Body of pancreas (tissue), 4 donors: Measurements from ENCODE around the gene CPEB4. TPM values are rescaled to one million over a fixed set of nuclear protein-coding genes. Genes with fewer than 3 reads are reported as not detected.

Experiments used
- ATAC-seq: fragments of 150-250 bp; one replicate; pipeline ENCODE4 v1.9.1; 2016
- DNase-seq, 4 donors: peaks; one replicate each; pipeline ENCODE4 v3.0.0-alpha.2; 2019
- H3K27ac ChIP-seq, 4 donors: fragments of 200-600 bp; sonication (generic); 1 replicate in 3 of 4; 2 replicates in 1 of 4; pipeline versions ENCODE4 v1.5.1 to v1.6.1; 2016 to 2019; ENCODE audit warnings: mild to moderate bottlenecking in 1 of 4, mixed read lengths in 1 of 4, moderate library complexity in 1 of 4
- H3K27me3 ChIP-seq, 2 donors: fragments of 200-600 bp; sonication (generic); one replicate each; pipeline ENCODE4 v1.6.0; 2016; ENCODE audit warnings: mild to moderate bottlenecking in 1 of 2
- H3K36me3 ChIP-seq, 2 donors: fragments of 200-600 bp; sonication (generic); replicated peaks in 1 of 2; 2 replicates each; pipeline ENCODE4 v1.5.1; 2016; ENCODE audit warnings: low read depth in 2 of 2; ENCODE audit not compliant: insufficient read depth in 1 of 2
- H3K4me1 ChIP-seq: fragments of 200-600 bp; sonication (generic); one replicate; pipeline ENCODE4 v1.6.0; 2016
- H3K4me3 ChIP-seq, 2 donors: fragments of 200-600 bp; sonication (generic); 1 replicate in 1 of 2; 2 replicates in 1 of 2; pipeline ENCODE4 v1.5.1; 2016 to 2019
- H3K9me3 ChIP-seq, 3 donors: fragments of 200-600 bp; sonication (generic); 1 replicate in 2 of 3; 2 replicates in 1 of 3; pipeline ENCODE4 v1.5.1; 2016
- POLR2A ChIP-seq, 3 donors: fragments of 450-650 bp; IDR thresholded peaks; one replicate each; pipeline ENCODE4 v1.6.1; 2016; ENCODE audit warnings: antibody characterized with exemption in 3 of 3, mild to moderate bottlenecking in 2 of 3
- WGBS, 2 donors: methylation state at CpG; one replicate each; pipeline ENCODE4 v1.1.5; 2017; 5-methylcytosine and 5-hydroxymethylcytosine counted together
- intact Hi-C: fragments of 100-400 bp; cut with DNase I; formaldehyde crosslinking; loops from one replicate; pipeline ENCODE4 v1.15.1; 2023
- total RNA-seq, 2 donors: library from RNA; depleted of rRNA; stranded (reverse); fragments of >200 nt; gene quantifications; one replicate each; pipeline ENCODE4 v1.1.0, GENCODE V29; 2016
- TF ChIP-seq, protein P1 (sequence below), 7 experiments: fragments of 450-650 bp in 4 of 7; fragments of 200-600 bp in 3 of 7; sonication (generic) in 3 of 7; IDR thresholded peaks; one replicate each; pipeline ENCODE4 v1.5.1; 2016 to 2019; ENCODE audit warnings: antibody characterized with exemption in 7 of 7

Gene CPEB4
- total RNA-seq, 2 donors from 2014 or later = 35.3 to 35.6 TPM

DNA sequence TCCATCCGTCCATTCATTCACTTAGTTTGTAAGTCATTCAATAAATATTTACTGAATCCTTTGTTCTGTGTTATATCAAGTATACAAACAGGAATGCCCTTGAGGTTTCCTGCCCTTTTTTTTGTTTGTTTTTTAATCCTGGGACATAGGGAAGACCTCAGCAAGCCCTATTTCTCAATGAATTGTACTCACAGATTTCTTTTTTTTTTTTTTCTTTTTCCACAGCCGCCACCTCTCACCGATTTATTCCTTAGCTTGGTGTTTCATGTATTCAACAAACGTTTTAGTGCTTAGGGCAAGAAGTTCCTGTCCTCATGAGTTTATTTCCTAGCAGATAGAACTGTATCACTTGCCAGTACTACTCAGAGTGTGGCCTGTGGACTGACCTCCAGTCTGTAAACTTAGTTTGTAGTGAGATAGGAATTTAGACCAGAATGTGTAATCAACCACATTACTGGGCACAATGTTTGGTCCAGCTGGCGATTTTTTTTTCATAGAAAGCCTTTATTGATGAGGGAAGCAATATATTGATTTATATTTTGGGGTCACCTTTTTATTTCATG, 65.5 kb downstream of the CPEB4 start:
- peaks cover 44% of the 10 kb centered on the region for H3K4me1 ChIP-seq
- no peak for TF ChIP-seq POLR2A (IDR thresholded peaks at IDR 0.05)
- TF ChIP-seq, protein P1, sequence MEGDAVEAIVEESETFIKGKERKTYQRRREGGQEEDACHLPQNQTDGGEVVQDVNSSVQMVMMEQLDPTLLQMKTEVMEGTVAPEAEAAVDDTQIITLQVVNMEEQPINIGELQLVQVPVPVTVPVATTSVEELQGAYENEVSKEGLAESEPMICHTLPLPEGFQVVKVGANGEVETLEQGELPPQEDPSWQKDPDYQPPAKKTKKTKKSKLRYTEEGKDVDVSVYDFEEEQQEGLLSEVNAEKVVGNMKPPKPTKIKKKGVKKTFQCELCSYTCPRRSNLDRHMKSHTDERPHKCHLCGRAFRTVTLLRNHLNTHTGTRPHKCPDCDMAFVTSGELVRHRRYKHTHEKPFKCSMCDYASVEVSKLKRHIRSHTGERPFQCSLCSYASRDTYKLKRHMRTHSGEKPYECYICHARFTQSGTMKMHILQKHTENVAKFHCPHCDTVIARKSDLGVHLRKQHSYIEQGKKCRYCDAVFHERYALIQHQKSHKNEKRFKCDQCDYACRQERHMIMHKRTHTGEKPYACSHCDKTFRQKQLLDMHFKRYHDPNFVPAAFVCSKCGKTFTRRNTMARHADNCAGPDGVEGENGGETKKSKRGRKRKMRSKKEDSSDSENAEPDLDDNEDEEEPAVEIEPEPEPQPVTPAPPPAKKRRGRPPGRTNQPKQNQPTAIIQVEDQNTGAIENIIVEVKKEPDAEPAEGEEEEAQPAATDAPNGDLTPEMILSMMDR (IDR thresholded peaks at IDR 0.05) = no peak
- peak overlapping the region in 3 of 4 donors; percentile 67 to 85 (median 81) for H3K27ac ChIP-seq
- intact Hi-C loops = no loop called here
- no peaks in the 10 kb centered on the region for H3K9me3 ChIP-seq
- ATAC-seq = peak; percentile 35
- H3K36me3 ChIP-seq = peaks cover 3 to 23% of the 10 kb centered on the region in 2 donors
- no peak overlapping the region for H3K4me3 ChIP-seq
- H3K27me3 ChIP-seq = no peaks in the 10 kb centered on the region
- WGBS, 2 donors = 18 to 24% methylated on average over 5 of the region's 5 CpGs
- no peak for DNase-seq

DNA sequence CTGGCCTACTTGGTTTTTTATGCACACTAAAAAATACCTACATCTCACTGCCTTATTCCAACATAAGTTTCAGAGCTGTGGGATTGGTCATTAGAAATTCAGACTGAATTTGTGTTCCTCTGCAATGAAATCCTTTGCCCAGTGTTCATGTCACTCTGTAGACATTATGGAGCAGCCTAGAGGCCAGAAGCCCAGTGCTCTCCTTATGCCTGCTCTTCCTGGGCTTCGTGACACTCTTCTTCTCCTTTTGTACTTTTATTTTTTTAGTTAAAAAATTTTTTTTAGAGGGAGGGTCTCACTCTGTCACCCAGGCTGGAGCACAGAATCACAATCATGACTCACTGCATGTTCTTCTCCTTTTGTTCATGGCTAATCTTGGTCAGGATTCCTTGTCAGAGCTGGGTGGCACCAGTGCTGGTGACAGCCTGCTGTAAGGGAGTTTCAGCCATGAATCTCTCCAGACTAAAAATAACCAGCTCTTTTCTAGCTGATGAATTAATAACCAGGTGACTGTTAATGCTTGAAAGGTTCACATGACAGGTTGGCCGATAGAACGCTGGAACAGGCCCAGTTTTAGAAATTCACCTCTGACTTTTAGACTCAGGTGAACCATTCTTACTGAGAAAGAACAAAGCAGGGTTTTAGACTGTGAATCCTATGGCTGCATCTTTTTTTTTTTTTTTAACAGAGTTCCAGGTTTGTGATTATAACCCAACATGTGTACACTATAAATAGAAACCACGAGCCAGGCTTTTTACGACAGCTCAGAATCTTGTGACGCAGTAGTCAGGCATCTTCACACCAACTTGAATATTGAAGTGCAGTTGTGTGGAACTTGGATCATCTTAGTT, 66.7 kb downstream of the CPEB4 start:
- H3K9me3 ChIP-seq = no peaks in the 10 kb centered on the region
- H3K27ac ChIP-seq = peak overlapping the region; percentile 52 to 85 (median 74)
- TF ChIP-seq, protein P1 (IDR thresholded peaks at IDR 0.05) = no peak
- peak in 1 of 3 donors; percentile 33 for TF ChIP-seq POLR2A (IDR thresholded peaks at IDR 0.05)
- ATAC-seq (peak; percentile 89), DNase-seq (peak; percentile 51 to 72 (median 66))
- 19 to 28% methylated on average over 6 of the region's 6 CpGs for WGBS, 2 donors
- no peaks in the 10 kb centered on the region for H3K27me3 ChIP-seq
- peaks cover 3 to 21% of the 10 kb centered on the region in 2 donors for H3K36me3 ChIP-seq
- H3K4me3 ChIP-seq = no peak overlapping the region
- H3K4me1 ChIP-seq = peaks cover 50% of the 10 kb centered on the region
- intact Hi-C loops = no loop called here

DNA sequence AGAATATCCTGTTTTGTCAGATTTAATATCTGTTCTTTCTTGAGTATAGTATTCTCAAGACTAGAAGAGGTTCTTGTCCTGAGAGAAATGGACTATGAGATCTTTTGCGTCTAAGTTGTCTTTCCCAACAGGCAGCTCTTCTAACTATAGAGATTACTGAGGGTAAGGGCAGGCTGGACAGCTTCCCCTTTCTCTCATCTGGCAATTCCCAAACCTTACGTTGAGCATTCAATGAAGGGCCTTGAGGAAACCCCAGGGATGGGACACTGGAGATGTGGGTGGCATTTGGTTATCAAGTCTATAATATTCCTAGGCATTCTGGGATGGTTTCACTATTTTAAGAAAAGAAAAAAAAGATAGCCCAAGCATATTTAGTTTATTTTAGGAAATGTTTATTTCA, 72.8 kb downstream of the CPEB4 start:
- no peaks in the 10 kb centered on the region for H3K9me3 ChIP-seq
- ATAC-seq (no peak), DNase-seq (no peak)
- H3K27ac ChIP-seq = peak overlapping the region in 2 of 4 donors; percentile 15 to 39
- peaks cover 37% of the 10 kb centered on the region for H3K4me1 ChIP-seq
- 33 to 41% methylated on average over 2 of the region's 2 CpGs for WGBS, 2 donors
- no peak overlapping the region for H3K4me3 ChIP-seq
- TF ChIP-seq, protein P1 (IDR thresholded peaks at IDR 0.05) = no peak
- no peak for TF ChIP-seq POLR2A (IDR thresholded peaks at IDR 0.05)
- intact Hi-C loops = no loop called here
- H3K27me3 ChIP-seq = no peaks in the 10 kb centered on the region
- H3K36me3 ChIP-seq = peaks cover 0 to 5% of the 10 kb centered on the region in 2 donors

DNA sequence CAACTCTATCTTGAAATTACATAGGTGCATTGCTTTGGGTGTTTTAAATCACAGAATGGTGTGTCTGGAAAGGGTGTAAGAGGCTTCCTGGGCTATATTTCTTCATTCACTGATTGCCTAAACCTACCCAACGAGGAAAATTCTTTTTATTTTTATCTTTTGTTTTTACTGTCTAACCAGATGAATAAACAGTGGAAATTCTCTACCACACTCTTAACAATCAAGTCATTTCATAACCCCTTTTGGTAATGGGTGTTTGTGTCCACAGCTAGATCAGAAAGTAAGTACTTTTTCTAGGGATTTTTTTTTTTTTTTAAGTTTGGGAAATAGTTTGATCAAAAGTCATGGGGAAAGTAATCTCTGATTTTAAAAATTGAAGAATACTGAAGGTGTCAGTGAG, 73.3 kb downstream of the CPEB4 start:
- H3K9me3 ChIP-seq = no peaks in the 10 kb centered on the region
- intact Hi-C loops = no loop called here
- ATAC-seq = peak; percentile 23

More for the DNA sequence above, 73.3 kb downstream of the CPEB4 start:
- DNase-seq = no peak
- H3K27me3 ChIP-seq = no peaks in the 10 kb centered on the region
- H3K27ac ChIP-seq = peak overlapping the region in 2 of 4 donors; percentile 15 to 39
- H3K4me1 ChIP-seq = peaks cover 35% of the 10 kb centered on the region
- peaks cover 0 to 3% of the 10 kb centered on the region in 2 donors for H3K36me3 ChIP-seq
- TF ChIP-seq POLR2A (IDR thresholded peaks at IDR 0.05) = no peak
- TF ChIP-seq, protein P1 (IDR thresholded peaks at IDR 0.05) = no peak
- no peak overlapping the region for H3K4me3 ChIP-seq
- 5 to 10% methylated on average over 1 of the region's 1 CpG for WGBS, 2 donors
